Suprapubic skin (tissue), 4 donors: ENCODE data around the gene PAK5.

Source experiments
- POLR2A ChIP-seq, 2 donors: fragments of 450-650 bp; IDR thresholded peaks; one replicate each; pipeline ENCODE4 v1.6.1; 2017; ENCODE audit warnings: antibody characterized with exemption in 2 of 2, mild to moderate bottlenecking in 2 of 2, moderate library complexity in 2 of 2
- POLR2AphosphoS5 ChIP-seq, 3 donors: sonication (generic); formaldehyde crosslinking; IDR thresholded peaks; one replicate each; pipeline ENCODE4 v1.6.1; 2017; ENCODE audit warnings: antibody characterized with exemption in 3 of 3
- TF ChIP-seq, protein P1 (sequence below), 2 donors: fragments of 200-600 bp in 1 of 2; fragments of 450-650 bp in 1 of 2; sonication (generic) in 1 of 2; IDR thresholded peaks; one replicate each; pipeline ENCODE4 v1.5.1; 2016 to 2019; ENCODE audit warnings: antibody characterized with exemption in 2 of 2, mild to moderate bottlenecking in 1 of 2, moderate library complexity in 1 of 2

DNA sequence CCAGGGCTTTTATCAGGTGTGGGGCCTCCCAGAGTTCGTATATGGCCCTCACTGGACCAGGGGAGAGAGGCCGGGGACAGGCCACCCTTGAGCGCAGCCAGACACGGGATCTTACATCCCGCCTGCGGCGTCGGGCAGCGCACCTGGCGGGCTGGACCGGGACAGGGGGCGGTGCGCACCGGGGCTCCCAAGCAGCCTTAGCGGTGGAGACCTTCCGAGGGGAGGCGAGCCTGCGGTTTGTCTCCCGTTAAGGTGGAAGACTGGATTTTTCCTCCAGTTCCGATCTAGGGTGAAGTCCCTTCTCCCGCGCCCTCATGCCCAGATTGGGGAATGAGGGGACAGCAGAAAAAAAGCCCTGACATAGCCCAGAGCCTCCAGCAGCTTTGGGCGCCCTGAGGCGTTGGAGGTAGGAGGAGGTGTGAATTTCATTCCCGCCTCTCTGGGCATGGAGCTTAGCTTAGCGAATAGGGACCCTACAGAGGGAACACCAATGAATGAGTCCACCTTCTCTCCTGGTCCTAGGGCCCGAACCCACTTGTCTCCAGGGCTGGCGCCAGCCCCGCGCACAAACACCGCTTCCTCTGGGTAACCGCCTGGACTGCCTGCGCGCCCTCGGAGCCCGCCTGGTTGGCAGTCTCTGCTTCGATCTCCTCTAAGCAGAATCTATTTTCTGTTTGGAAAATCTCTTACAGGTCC is 331.2 kb downstream of the PAK5 start:
- TF ChIP-seq, protein P1, sequence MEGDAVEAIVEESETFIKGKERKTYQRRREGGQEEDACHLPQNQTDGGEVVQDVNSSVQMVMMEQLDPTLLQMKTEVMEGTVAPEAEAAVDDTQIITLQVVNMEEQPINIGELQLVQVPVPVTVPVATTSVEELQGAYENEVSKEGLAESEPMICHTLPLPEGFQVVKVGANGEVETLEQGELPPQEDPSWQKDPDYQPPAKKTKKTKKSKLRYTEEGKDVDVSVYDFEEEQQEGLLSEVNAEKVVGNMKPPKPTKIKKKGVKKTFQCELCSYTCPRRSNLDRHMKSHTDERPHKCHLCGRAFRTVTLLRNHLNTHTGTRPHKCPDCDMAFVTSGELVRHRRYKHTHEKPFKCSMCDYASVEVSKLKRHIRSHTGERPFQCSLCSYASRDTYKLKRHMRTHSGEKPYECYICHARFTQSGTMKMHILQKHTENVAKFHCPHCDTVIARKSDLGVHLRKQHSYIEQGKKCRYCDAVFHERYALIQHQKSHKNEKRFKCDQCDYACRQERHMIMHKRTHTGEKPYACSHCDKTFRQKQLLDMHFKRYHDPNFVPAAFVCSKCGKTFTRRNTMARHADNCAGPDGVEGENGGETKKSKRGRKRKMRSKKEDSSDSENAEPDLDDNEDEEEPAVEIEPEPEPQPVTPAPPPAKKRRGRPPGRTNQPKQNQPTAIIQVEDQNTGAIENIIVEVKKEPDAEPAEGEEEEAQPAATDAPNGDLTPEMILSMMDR (IDR thresholded peaks at IDR 0.05): no peak
- TF ChIP-seq POLR2A (IDR thresholded peaks at IDR 0.05) (no peak), POLR2AphosphoS5 (IDR thresholded peaks at IDR 0.05) (no peak)
